IMR-90 (cell line): ENCODE measurements around the gene SPTLC3. TPM values are rescaled to one million over a fixed set of nuclear protein-coding genes. Genes with fewer than 3 reads are reported as not detected.

ENCODE experiments used
- ATAC-seq: fragments of 200-7000 bp; cut with Tn5 transposase; 2 replicates; pipeline ENCODE4 v1.9.1; 2020; ENCODE audit warnings: low read depth, mild to moderate bottlenecking, moderate library complexity
- BruUV-seq: library from RNA; stranded (reverse); fragments of 400-500 nt; replicated peaks from 2 replicates; lab custom pipeline; 2021; lab: Mats Ljungman, UMichigan
- CTCF ChIA-PET: fragments of 300-600 bp; formaldehyde crosslinking; extraction: SDS; loops from one replicate; lab custom pipeline; 2021; ENCODE audit warnings: antibody characterized with exemption; lab: Yijun Ruan, JAX
- POLR2A ChIA-PET: fragments of 300-600 bp; sonication (Branson Sonifier 250); formaldehyde crosslinking; loops from one replicate; lab custom pipeline; 2022; ENCODE audit warnings: antibody characterized with exemption; ENCODE audit not compliant: unreplicated experiment; lab: Charles Lee
- DNase-seq: peaks from one replicate; pipeline ENCODE4 v3.0.0; 2013
- H2AFZ ChIP-seq: replicated peaks from 2 replicates; pipeline ENCODE3; 2013; ENCODE audit warnings: low read length, mild to moderate bottlenecking; ENCODE audit not compliant: poor library complexity
- H2AK5ac ChIP-seq: 2 replicates; pipeline ENCODE4 v1.6.1; 2013; ENCODE audit warnings: low read depth, low read length, inconsistent platforms
- H2AK9ac ChIP-seq: replicated peaks from 2 replicates; pipeline ENCODE3; 2013; ENCODE audit warnings: mild to moderate bottlenecking, low read depth, low read length, moderate library complexity; ENCODE audit not compliant: poor library complexity
- H2BK120ac ChIP-seq: 2 replicates; pipeline ENCODE4 v1.6.1; 2013; ENCODE audit warnings: low read depth, low read length, inconsistent platforms
- H2BK15ac ChIP-seq: 3 replicates; pipeline ENCODE4 v1.6.1; 2013; ENCODE audit warnings: low read depth, low read length, inconsistent platforms
- H2BK20ac ChIP-seq: 2 replicates; pipeline ENCODE4 v1.6.1; 2013; ENCODE audit warnings: low read depth, mild to moderate bottlenecking, inconsistent platforms, low read length, moderate library complexity
- H2BK5ac ChIP-seq: 2 replicates; pipeline ENCODE4 v1.6.1; 2013; ENCODE audit warnings: mild to moderate bottlenecking, low read depth, low read length, inconsistent platforms; ENCODE audit not compliant: poor library complexity, severe bottlenecking
- H3K14ac ChIP-seq: replicated peaks from 2 replicates; pipeline ENCODE4 v1.6.1; 2013; ENCODE audit warnings: low read depth, low read length, inconsistent platforms
- H3K18ac ChIP-seq: 2 replicates; pipeline ENCODE4 v1.6.1; 2013; ENCODE audit warnings: low read depth, low read length, control low read depth
- H3K23ac ChIP-seq: 2 replicates; pipeline ENCODE4 v1.6.1; 2013; ENCODE audit warnings: low read depth, low read length, inconsistent platforms
- H3K27ac ChIP-seq: 2 replicates; pipeline ENCODE4 v1.5.1; 2013; ENCODE audit warnings: mild to moderate bottlenecking, control low read depth, low read length; ENCODE audit not compliant: insufficient read depth
- H3K27me3 ChIP-seq: 2 replicates; pipeline ENCODE4 v1.6.1; 2013; ENCODE audit warnings: low read length; ENCODE audit not compliant: control insufficient read depth, insufficient read depth
- H3K36me3 ChIP-seq: 2 replicates; pipeline ENCODE4 v1.6.1; 2013; ENCODE audit warnings: low read length, mixed read lengths; ENCODE audit not compliant: control insufficient read depth, insufficient read depth
- H3K4ac ChIP-seq: 2 replicates; pipeline ENCODE4 v1.6.1; 2013; ENCODE audit warnings: low read depth, low read length, inconsistent platforms
- H3K4me1 ChIP-seq: 2 replicates; pipeline ENCODE4 v1.6.1; 2013; ENCODE audit warnings: low read length, mixed read lengths; ENCODE audit not compliant: control insufficient read depth, insufficient read depth
- H3K4me2 ChIP-seq: 2 replicates; pipeline ENCODE4 v1.6.1; 2013; ENCODE audit warnings: low read depth, mild to moderate bottlenecking, control low read depth, low read length, moderate library complexity
- H3K4me3 ChIP-seq: 2 replicates; pipeline ENCODE4 v1.5.1; 2013; ENCODE audit warnings: low read depth, mild to moderate bottlenecking, control low read depth, low read length, moderate library complexity; ENCODE audit not compliant: insufficient read depth
- H3K56ac ChIP-seq: 2 replicates; pipeline ENCODE4 v1.6.1; 2013; ENCODE audit warnings: low read length, inconsistent platforms; ENCODE audit not compliant: insufficient read depth; ENCODE audit errors: extremely low read depth
- H3K79me1 ChIP-seq, 2 experiments: 2 replicates each; pipeline ENCODE4 v1.6.1; 2013; ENCODE audit warnings: low read length in 2 of 2, inconsistent platforms in 1 of 2, low read depth in 1 of 2
- H3K9ac ChIP-seq: 2 replicates; pipeline ENCODE4 v1.6.1; 2013; ENCODE audit warnings: low read depth, low read length, control low read depth
- H3K9me1 ChIP-seq: 2 replicates; pipeline ENCODE4 v1.6.1; 2013; ENCODE audit warnings: low read length, inconsistent platforms; ENCODE audit not compliant: insufficient read depth
- H3K9me3 ChIP-seq: 2 replicates; pipeline ENCODE4 v1.6.1; 2013; ENCODE audit warnings: low read length; ENCODE audit not compliant: control insufficient read depth, insufficient read depth
- H4K20me1 ChIP-seq: 2 replicates; pipeline ENCODE4 v1.6.1; 2013; ENCODE audit warnings: low read length, inconsistent platforms; ENCODE audit not compliant: insufficient read depth
- H4K5ac ChIP-seq: 2 replicates; pipeline ENCODE4 v1.6.1; 2013; ENCODE audit warnings: mild to moderate bottlenecking, low read depth, low read length, control low read depth
- H4K8ac ChIP-seq, 2 experiments: 2 replicates each; pipeline ENCODE4 v1.6.1; 2013; ENCODE audit warnings: low read depth in 2 of 2, low read length in 2 of 2, control low read depth in 1 of 2, inconsistent platforms in 1 of 2
- H4K91ac ChIP-seq: 2 replicates; pipeline ENCODE4 v1.6.1; 2013; ENCODE audit warnings: low read depth, low read length, inconsistent platforms; ENCODE audit not compliant: insufficient read depth
- BHLHE40 ChIP-seq: fragments of 150-350 bp; IDR thresholded peaks from 2 replicates; pipeline ENCODE4 v1.6.1; 2016; ENCODE audit warnings: mild to moderate bottlenecking, low read depth, low read length
- CEBPB ChIP-seq: IDR thresholded peaks from 2 replicates; pipeline ENCODE4 v1.6.1; 2012; ENCODE audit warnings: low read depth, low read length, improper control_type of control experiment
- CHD1 ChIP-seq: IDR thresholded peaks from 2 replicates; pipeline ENCODE4 v1.6.1; 2012; ENCODE audit warnings: low read depth, low read length, improper control_type of control experiment
- CTCF ChIP-seq: conservative IDR thresholded peaks from 2 replicates; pipeline ENCODE4 v1.5.1; 2012; ENCODE audit warnings: mild to moderate bottlenecking, low read depth, low read length, improper control_type of control experiment
- ELK1 ChIP-seq: fragments of 150-350 bp; IDR thresholded peaks from 2 replicates; pipeline ENCODE4 v1.6.1; 2016; ENCODE audit warnings: low read depth, mild to moderate bottlenecking, low read length, moderate library complexity, borderline replicate concordance
- FOS ChIP-seq: fragments of 150-350 bp; IDR thresholded peaks from 2 replicates; pipeline ENCODE4 v1.6.1; 2016; ENCODE audit warnings: low read depth, low read length
- MAFK ChIP-seq: IDR thresholded peaks from 2 replicates; pipeline ENCODE4 v1.6.1; 2012; ENCODE audit warnings: low read depth, low read length, improper control_type of control experiment
- MAZ ChIP-seq: IDR thresholded peaks from 2 replicates; pipeline ENCODE4 v1.6.1; 2012; ENCODE audit warnings: low read depth, mild to moderate bottlenecking, low read length, improper control_type of control experiment, moderate library complexity, borderline replicate concordance
- MXI1 ChIP-seq: IDR thresholded peaks from 2 replicates; pipeline ENCODE4 v1.6.1; 2012; ENCODE audit warnings: low read depth, mild to moderate bottlenecking, low read length, moderate library complexity, borderline replicate concordance
- NFE2L2 ChIP-seq: fragments of 150-350 bp; IDR thresholded peaks from 2 replicates; pipeline ENCODE4 v1.6.1; 2016; ENCODE audit warnings: low read depth, mild to moderate bottlenecking, low read length
- POLR2A ChIP-seq: IDR thresholded peaks from 2 replicates; pipeline ENCODE4 v1.6.1; 2012; ENCODE audit warnings: mild to moderate bottlenecking, low read depth, low read length
- RAD21 ChIP-seq: IDR thresholded peaks from 2 replicates; pipeline ENCODE4 v1.6.1; 2012; ENCODE audit warnings: low read length, improper control_type of control experiment
- RCOR1 ChIP-seq: IDR thresholded peaks from 2 replicates; pipeline ENCODE4 v1.6.1; 2012; ENCODE audit warnings: mild to moderate bottlenecking, low read length, improper control_type of control experiment; ENCODE audit not compliant: insufficient replicate concordance
- RFX5 ChIP-seq: IDR thresholded peaks from 2 replicates; pipeline ENCODE4 v1.8.0; 2012; ENCODE audit warnings: low read depth, mild to moderate bottlenecking, low read length, moderate library complexity
- SMC3 ChIP-seq: fragments of 150-350 bp; IDR thresholded peaks from 2 replicates; pipeline ENCODE4 v1.6.1; 2016; ENCODE audit warnings: low read depth, mild to moderate bottlenecking, antibody characterized with exemption, low read length, moderate library complexity
- USF2 ChIP-seq: fragments of 150-350 bp; IDR thresholded peaks from 2 replicates; pipeline ENCODE4 v1.6.1; 2017; ENCODE audit warnings: mild to moderate bottlenecking, antibody characterized with exemption, low read length, low read depth
- WGBS, 2 experiments: methylation state at CpG; one replicate each; pipeline versions ENCODE4 v1.1.5 to v1.1.7; 2013; ENCODE audit warnings: missing lambda C conversion rate in 2 of 2; ENCODE audit not compliant: insufficient read length in 1 of 2; ENCODE audit errors: extremely low coverage in 2 of 2; 5-methylcytosine and 5-hydroxymethylcytosine counted together
- dilution Hi-C: fragments of 300-500 bp; cut with HindIII; formaldehyde crosslinking; loops from one replicate; pipeline ENCODE4 v1.14.3; 2018; ENCODE audit warnings: low sequenced_read_pairs; ENCODE audit not compliant: unreplicated experiment
- in situ Hi-C: fragments of 300-500 bp; cut with MboI; formaldehyde crosslinking; loops from 3 replicates; pipeline ENCODE4 v1.14.3; 2019; ENCODE audit warnings: low sequenced_read_pairs, inconsistent platforms, mixed read lengths
- intact Hi-C: fragments of 100-400 bp; cut with micrococcal nuclease; formaldehyde crosslinking; loops from 2 replicates; pipeline ENCODE4 v1.10.0; 2022
- polyA plus RNA-seq, 3 experiments: library from polyadenylated mRNA; depleted of rRNA; stranded (reverse); fragments of >200 nt; gene quantifications; 2 replicates each; pipeline ENCODE4 v1.2.3, GENCODE V29; 2012; ENCODE audit warnings: low replicate concordance in 1 of 3
- total RNA-seq: library from RNA; depleted of rRNA; stranded (reverse); fragments of >200 nt; gene quantifications from 2 replicates; pipeline ENCODE4 v1.2.3, GENCODE V29; 2012

The SPTLC3 gene
- total and polyA plus RNA-seq, 2 of the 4 experiments (the other 2 are of a cell fraction), result 0.44 to 1.6 TPM

DNA sequence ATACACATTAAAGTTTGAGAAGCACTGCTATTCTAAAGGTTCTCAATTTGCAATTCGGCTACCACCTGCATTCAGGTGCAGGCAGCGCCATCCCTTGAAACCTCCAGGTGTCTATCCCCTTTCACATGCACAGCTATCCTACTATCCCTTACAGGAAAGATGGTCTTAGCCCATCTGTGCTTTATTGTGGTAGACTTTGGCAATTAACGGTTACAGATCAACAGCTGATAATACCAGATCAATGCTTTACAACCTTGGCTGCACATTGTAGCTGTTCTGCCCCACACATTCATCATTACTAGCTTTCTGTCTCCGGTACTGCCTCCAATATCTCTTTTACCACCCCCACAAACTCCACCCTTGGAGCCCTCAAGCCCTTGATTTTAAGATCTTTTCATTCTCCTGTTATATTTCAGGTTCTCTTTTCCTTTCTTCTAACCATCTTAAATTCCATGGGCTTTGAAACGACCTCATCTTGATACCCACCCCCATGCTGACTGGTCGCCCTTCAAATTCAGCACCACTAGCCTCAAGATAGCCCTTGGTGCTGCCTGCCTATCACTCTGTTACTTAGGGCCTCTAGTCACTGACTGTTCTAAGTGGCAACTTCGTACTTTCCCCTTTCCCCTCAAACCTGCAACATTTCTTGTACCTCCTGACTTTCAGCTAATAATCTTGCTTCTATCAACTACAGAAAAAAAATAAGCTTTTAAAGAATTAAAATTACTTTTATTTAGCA is 50.8 kb downstream of the SPTLC3 start:
- POLR2A ChIA-PET, result no interaction called here
- H3K9ac ChIP-seq, result no peak overlapping the region

More for the DNA sequence above, 50.8 kb downstream of the SPTLC3 start:
- H3K36me3 ChIP-seq, result no peaks in the 10 kb centered on the region
- no peak overlapping the region for H2BK15ac ChIP-seq
- H2AK9ac ChIP-seq, result no peak overlapping the region
- no peak overlapping the region for H3K4me2 ChIP-seq
- H3K18ac ChIP-seq, result no peak overlapping the region
- no peaks in the 10 kb centered on the region for H4K20me1 ChIP-seq
- no peak overlapping the region for H4K91ac ChIP-seq
- DNase-seq (no peak), ATAC-seq (no peak)
- H2BK120ac ChIP-seq, result no peak overlapping the region
- H3K14ac ChIP-seq, result no peak overlapping the region
- H2AFZ ChIP-seq, result no peak overlapping the region
- dilution Hi-C loops, result no loop called here
- TF ChIP-seq POLR2A (no peak), CEBPB (no peak), ELK1 (no peak), MAFK (no peak), NFE2L2 (no peak), CTCF (no peak), RAD21 (no peak), BHLHE40 (no peak), SMC3 (no peak), CHD1 (no peak), RFX5 (no peak), RCOR1 (no peak), USF2 (no peak), MAZ (no peak), MXI1 (no peak), FOS (no peak)
- BruUV-seq, result no TSS peak
- no peak overlapping the region for H2BK5ac ChIP-seq
- no peak overlapping the region for H3K27ac ChIP-seq
- H3K9me3 ChIP-seq, result no peaks in the 10 kb centered on the region
- no peaks in the 10 kb centered on the region for H3K27me3 ChIP-seq
- intact Hi-C loops, result no loop called here
- H3K23ac ChIP-seq, result no peak overlapping the region
- H3K4ac ChIP-seq, result no peak overlapping the region
- H3K4me1 ChIP-seq, result no peaks in the 10 kb centered on the region
- in situ Hi-C loops, result no loop called here
- H3K79me1 ChIP-seq, result no peaks in the 10 kb centered on the region
- no peak overlapping the region for H4K8ac ChIP-seq
- H3K56ac ChIP-seq, result no peak overlapping the region
- no peak overlapping the region for H2BK20ac ChIP-seq
- CTCF ChIA-PET, result interaction anchor here (0.8 kb wide), 1 partner anchor 28 kb away, joined by 3 read pairs; no protein-coding TSS in a partner anchor
- 70% methylated on average over 2 of the region's 7 CpGs; no CpG with 5 or more reads in 1 of the 2 experiments for WGBS, 2 experiments
- H2AK5ac ChIP-seq, result no peak overlapping the region
- H3K4me3 ChIP-seq, result no peak overlapping the region
- no peaks in the 10 kb centered on the region for H3K9me1 ChIP-seq
- H4K5ac ChIP-seq, result no peak overlapping the region
